Skeletal muscle tissue (tissue), 4 donors: ENCODE results near the gene KMT2C. TPM values are rescaled to one million over a fixed set of nuclear protein-coding genes. Genes with fewer than 3 reads are reported as not detected.
"Not testable (repeated sequence)": the region's sequence is repeated elsewhere in the genome, so short reads cannot be mapped to it uniquely, and the experiment has no call there.

ENCODE experiments used
- H3K27ac ChIP-seq: one replicate; pipeline ENCODE4 v1.7.0; 2013; ENCODE audit warnings: mild to moderate bottlenecking, low read depth, low read length, inconsistent platforms
- H3K27me3 ChIP-seq, 3 donors: one replicate each; pipeline ENCODE4 v1.7.0; 2013; ENCODE audit warnings: low read length in 3 of 3; ENCODE audit not compliant: control insufficient read depth in 3 of 3, insufficient read depth in 3 of 3
- H3K36me3 ChIP-seq, 3 donors: one replicate each; pipeline ENCODE4 v1.7.0; 2013; ENCODE audit warnings: low read length in 3 of 3; ENCODE audit not compliant: control insufficient read depth in 3 of 3, insufficient read depth in 3 of 3
- H3K4me1 ChIP-seq, 3 donors: one replicate each; pipeline ENCODE4 v1.7.0; 2013; ENCODE audit warnings: low read length in 3 of 3, mild to moderate bottlenecking in 3 of 3; ENCODE audit not compliant: control insufficient read depth in 3 of 3, insufficient read depth in 3 of 3
- H3K4me3 ChIP-seq, 3 donors: one replicate each; pipeline ENCODE4 v1.7.0; 2013; ENCODE audit warnings: low read length in 3 of 3
- H3K9ac ChIP-seq, 3 donors: one replicate each; pipeline ENCODE4 v1.7.0; 2013; ENCODE audit warnings: low read length in 3 of 3, mild to moderate bottlenecking in 3 of 3, moderate library complexity in 2 of 3, low read depth in 1 of 3
- H3K9me3 ChIP-seq, 3 donors: one replicate each; pipeline ENCODE4 v1.7.0; 2013; ENCODE audit warnings: low read length in 3 of 3; ENCODE audit not compliant: control insufficient read depth in 3 of 3
- total RNA-seq: library from RNA; depleted of rRNA; stranded (reverse); fragments of >200 nt; gene quantifications from one replicate; pipeline ENCODE4 v1.2.3, GENCODE V29; 2014
- donor health status: Osteomylitis.

KMT2C gene
- total RNA-seq, 1 donor from 2014 or later: 61.6 TPM

DNA sequence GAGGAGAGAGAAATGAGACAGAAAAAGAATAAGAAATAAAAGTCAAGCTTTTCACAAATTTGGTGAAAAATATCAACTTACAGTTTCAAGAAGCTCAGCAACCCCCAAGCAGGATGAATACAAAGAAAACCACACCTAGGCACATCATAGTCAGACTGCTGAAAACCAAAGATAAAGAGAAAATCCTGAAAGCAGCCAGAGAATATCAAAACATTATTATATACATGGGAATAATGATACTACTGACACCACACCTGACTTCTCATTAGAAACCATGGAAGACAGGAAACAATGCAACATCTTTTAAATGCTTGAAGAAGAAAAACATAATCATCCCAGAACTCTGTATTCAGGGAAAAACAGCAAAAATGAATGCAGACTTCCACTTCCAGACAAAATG, 149.6 kb downstream of the KMT2C start:
- H3K27ac ChIP-seq, H3K27me3 ChIP-seq, H3K9me3 ChIP-seq, H3K4me1 ChIP-seq, H3K9ac ChIP-seq, H3K4me3 ChIP-seq, H3K36me3 ChIP-seq: not testable (repeated sequence)

- not testable (repeated sequence) for H3K36me3 ChIP-seq, H3K9ac ChIP-seq, H3K27me3 ChIP-seq, H3K4me3 ChIP-seq, H3K27ac ChIP-seq, H3K9me3 ChIP-seq, H3K4me1 ChIP-seq
These were observed 150.8 kb downstream of the KMT2C start for GRCh38 chr7:152284998-152285397.

DNA sequence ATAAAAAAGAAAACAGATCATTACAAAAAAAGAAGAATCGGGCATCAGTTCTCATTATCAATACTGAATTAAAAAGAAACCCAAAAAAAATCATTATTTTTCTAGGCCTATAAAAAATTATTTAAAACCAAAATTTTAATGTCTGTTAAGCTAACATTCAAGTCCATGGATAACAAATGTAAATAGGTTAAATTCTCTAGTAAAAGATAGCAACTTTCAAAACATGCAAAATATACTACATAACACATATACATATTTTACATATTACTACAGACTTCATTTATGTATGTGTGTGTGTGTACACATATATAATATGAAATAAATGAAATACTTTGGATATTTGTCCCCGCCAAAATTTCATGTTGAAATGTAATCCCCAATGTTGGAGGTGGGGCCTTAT, 158.1 kb downstream of the KMT2C start:
- not testable (repeated sequence) for H3K27me3 ChIP-seq, H3K4me1 ChIP-seq, H3K9me3 ChIP-seq, H3K9ac ChIP-seq, H3K4me3 ChIP-seq, H3K27ac ChIP-seq, H3K36me3 ChIP-seq

DNA sequence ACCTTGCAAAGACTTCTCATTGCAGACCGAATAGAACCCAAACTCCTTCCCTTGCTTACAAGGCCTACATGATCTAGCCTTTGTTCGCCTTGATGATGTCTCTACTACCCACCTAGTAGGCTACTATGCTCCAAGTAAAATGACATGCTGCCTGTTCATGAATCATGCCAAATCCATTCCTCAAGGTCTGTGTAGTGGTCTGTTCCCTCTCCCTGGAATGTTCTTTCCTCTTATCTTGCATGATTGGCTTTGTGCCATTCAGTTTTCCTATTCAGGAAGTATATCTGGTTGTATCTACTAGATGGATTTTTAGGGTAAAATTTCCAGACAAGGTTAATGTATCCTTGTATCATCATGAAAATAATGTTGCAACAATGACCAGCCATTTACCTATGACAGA, 165.4 kb downstream of the KMT2C start:
- H3K36me3 ChIP-seq, H3K27me3 ChIP-seq, H3K4me3 ChIP-seq, H3K27ac ChIP-seq, H3K9me3 ChIP-seq, H3K4me1 ChIP-seq, H3K9ac ChIP-seq: not testable (repeated sequence)

- H3K27me3 ChIP-seq, H3K9ac ChIP-seq, H3K9me3 ChIP-seq, H3K4me3 ChIP-seq, H3K27ac ChIP-seq, H3K36me3 ChIP-seq, H3K4me1 ChIP-seq: not testable (repeated sequence)
These were observed 168.9 kb downstream of the KMT2C start for GRCh38 chr7:152266859-152267258.

GRCh38 chr7:152264915-152265314, 170.9 kb downstream of the KMT2C start:
- H3K4me3 ChIP-seq, H3K36me3 ChIP-seq, H3K9me3 ChIP-seq, H3K9ac ChIP-seq, H3K4me1 ChIP-seq, H3K27me3 ChIP-seq, H3K27ac ChIP-seq: not testable (repeated sequence)

DNA sequence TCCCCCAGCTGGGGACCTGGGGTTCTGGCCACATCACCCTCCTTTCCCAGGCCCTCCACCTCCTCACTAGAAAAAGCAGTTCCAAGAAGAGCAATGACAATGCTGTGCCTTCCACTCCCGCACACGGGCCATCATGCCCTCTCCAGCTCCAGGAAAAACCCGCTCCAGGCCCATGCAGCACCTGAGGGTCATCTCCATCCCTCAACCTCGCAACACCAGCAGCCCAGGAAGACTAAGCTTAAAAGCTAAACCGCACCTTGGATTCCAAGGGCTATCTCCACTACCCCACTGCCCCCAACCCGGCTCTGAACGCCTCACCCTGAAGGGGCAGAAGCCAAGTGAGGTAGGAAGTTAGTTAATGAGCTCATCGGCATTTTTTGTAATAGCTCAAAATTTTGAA, 173.7 kb downstream of the KMT2C start:
- H3K4me3 ChIP-seq, H3K4me1 ChIP-seq, H3K27me3 ChIP-seq, H3K36me3 ChIP-seq, H3K27ac ChIP-seq, H3K9ac ChIP-seq, H3K9me3 ChIP-seq: not testable (repeated sequence)

DNA sequence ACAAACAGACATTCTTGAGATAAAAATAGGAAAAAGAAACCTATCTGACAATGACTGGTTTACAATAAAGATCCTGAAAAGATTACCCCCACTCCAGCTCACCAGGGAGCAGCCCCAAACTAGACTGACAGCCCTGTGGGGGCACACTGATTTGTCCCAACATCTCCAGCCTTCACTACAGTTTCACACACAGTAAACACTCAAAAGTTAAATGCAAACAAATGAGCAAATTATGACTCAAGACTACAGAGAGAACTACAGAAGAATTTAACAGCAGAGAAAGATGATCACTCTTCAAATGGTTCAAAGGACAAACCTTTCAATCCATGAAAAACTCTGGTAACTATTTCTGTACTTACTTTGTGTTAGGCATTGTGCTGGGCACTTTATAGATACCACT, 176.2 kb downstream of the KMT2C start:
- H3K27me3 ChIP-seq, H3K36me3 ChIP-seq: not testable (repeated sequence)

DNA sequence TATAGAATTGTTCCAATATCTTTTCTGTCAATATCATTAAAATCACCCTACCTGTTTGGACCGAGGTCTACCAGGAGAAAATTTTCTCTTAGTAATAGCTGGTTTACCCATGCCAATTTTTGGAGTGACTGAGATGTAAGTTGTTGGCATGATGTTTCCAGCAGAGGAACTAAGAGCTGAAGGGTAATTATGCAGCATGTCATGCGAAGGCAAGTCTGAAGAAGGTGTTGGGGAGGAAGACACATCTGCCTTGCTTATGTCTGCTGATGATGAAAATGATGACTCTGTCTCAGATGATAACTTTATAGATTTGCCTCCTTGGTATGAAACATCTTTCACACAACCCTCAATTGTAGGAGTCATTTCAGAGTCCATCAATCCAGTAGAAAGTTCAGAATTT, 188.0 kb downstream of the KMT2C start:
- H3K36me3 ChIP-seq: peaks cover 0 to 21% (median 15%) of the 10 kb centered on the region in 3 donors
- not testable (repeated sequence) for H3K4me1 ChIP-seq, H3K9me3 ChIP-seq, H3K4me3 ChIP-seq, H3K27ac ChIP-seq, H3K27me3 ChIP-seq, H3K9ac ChIP-seq

More for the DNA sequence above, 176.2 kb downstream of the KMT2C start:
- not testable (repeated sequence) for H3K27ac ChIP-seq, H3K4me1 ChIP-seq, H3K9me3 ChIP-seq, H3K9ac ChIP-seq, H3K4me3 ChIP-seq

DNA sequence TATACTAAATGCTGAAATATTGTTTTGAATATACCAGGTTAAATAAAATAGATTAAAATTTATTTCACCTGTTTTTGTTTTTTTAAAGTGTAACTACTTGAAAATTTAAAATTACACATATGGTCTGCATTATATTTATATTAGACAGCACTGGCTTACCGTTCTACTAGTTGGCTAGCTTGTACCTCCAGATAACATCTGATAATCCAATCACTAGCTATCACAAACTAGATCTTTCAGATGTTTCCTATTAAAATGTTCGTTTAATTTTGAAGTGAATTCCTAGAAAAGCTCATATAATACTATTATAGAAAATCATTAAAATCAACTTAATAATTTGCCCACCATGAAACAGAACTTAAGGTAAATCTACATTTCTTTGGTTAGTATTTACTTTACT, 190.4 kb downstream of the KMT2C start:
- H3K4me3 ChIP-seq, H3K9me3 ChIP-seq, H3K36me3 ChIP-seq, H3K4me1 ChIP-seq, H3K27me3 ChIP-seq, H3K27ac ChIP-seq, H3K9ac ChIP-seq: not testable (repeated sequence)

DNA sequence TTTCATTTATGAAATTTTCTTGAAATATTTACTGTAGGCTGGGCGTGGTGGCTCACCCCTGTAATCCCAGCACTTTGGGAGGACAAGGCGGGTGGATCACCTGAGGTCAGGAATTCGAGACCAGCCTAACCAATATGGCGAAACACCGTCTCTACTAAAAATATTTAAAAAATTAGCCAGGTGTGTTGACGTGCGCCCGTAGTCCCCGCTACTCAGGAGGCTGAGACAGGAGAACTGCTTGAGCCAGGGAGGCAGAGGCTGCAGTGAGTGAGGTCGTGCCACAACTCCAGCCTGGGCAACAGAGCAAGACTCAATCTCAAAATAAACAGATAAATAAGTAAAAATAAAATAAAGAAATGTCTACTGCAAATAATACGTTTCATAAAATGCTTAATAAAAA, 192.3 kb downstream of the KMT2C start:
- H3K27me3 ChIP-seq, H3K4me1 ChIP-seq, H3K9ac ChIP-seq, H3K4me3 ChIP-seq, H3K27ac ChIP-seq, H3K36me3 ChIP-seq, H3K9me3 ChIP-seq: not testable (repeated sequence)
